ENCODE measurements around the gene TMPRSS2.

DNA sequence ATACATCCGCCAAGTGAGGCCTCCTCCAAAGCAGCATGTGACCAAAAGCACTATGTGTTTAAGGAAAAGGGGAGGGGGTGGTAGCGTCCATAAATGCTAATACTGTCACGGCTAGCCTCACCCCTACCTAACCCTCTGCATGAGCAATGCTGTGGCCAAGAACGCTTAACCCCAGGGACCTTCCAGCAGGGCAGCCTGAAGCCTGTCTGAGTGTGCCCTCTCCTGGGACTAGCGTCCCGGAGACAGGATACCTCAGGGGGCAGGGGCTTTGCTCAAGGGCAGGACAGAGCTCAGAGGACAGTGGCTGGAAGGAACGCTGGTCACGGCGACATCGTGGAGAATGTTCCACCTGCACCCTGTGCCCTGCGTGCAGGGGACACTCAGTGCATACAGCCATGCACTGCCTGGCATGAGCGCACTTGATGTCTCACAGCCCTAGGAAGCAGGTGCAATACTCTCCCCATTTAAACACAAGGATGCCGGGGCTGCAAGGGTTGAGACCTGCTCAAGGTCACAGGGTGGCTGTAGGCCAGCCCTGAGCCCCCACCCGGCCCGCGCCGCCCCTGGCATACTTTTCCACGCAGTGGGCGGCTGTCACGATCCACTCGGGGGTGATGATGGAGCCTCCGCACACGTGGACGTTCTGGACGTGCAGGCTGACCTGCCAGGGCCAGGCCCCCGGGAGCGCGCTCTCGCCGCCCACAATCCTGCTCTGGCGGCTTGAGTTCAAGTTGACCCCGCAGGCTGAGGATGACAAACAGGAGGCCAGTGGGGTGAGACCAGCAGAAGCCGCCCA is 35.0 kb downstream of the TMPRSS2 start:
- TF ChIP-seq, protein P1, sequence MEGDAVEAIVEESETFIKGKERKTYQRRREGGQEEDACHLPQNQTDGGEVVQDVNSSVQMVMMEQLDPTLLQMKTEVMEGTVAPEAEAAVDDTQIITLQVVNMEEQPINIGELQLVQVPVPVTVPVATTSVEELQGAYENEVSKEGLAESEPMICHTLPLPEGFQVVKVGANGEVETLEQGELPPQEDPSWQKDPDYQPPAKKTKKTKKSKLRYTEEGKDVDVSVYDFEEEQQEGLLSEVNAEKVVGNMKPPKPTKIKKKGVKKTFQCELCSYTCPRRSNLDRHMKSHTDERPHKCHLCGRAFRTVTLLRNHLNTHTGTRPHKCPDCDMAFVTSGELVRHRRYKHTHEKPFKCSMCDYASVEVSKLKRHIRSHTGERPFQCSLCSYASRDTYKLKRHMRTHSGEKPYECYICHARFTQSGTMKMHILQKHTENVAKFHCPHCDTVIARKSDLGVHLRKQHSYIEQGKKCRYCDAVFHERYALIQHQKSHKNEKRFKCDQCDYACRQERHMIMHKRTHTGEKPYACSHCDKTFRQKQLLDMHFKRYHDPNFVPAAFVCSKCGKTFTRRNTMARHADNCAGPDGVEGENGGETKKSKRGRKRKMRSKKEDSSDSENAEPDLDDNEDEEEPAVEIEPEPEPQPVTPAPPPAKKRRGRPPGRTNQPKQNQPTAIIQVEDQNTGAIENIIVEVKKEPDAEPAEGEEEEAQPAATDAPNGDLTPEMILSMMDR (IDR thresholded peaks at IDR 0.05): no peak
- TF ChIP-seq POLR2A (IDR thresholded peaks at IDR 0.05): no peak

Measured in thyroid gland (tissue), 4 donors.